ENCODE results near the gene SLC5A5.

SLC5A5 gene

DNA sequence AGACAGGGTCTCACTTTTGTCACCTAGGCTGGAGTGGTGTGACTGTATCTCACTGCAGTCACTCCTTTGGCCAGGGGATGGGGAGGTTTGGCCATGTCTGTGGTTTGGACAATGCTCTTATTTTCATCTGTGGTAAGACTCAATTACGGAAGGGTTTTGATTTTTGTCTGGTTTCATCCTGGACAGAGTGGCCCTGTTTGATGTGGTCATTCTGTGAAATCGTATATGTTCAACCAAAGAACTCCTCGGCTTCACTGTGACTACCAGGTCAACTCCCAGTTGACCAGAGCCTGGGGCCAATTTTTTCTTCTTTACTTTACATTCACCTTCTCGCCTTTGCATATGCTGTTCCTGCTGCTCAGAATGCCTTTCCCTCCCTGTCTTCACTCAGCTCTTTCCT lies 54.3 kb downstream of the SLC5A5 start:
- no peak for DNase-seq

DNA sequence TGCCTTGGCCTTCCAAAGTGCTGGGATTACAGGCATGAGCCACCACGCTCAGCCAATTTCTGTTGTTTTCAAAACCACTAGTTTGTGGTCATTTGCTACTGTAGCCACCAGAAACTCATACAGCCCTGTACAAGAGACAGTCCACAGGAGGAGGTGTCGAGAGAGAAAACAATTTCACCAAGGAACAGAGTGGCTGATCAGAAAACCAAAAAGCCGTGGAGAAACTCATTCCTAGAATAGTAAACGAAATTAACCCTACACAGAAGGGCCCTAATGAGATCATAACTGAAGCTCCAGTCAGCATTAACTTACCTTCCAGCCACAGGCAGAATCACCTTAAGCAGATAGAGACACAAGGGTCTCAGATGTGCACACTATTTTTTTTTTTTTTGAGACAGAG lies 57.3 kb downstream of the SLC5A5 start:
- DNase-seq = no peak

GRCh38 chr19:17931532-17932191 lies 59.9 kb downstream of the SLC5A5 start:
- DNase-seq = peak; percentile 79 to 88

DNA sequence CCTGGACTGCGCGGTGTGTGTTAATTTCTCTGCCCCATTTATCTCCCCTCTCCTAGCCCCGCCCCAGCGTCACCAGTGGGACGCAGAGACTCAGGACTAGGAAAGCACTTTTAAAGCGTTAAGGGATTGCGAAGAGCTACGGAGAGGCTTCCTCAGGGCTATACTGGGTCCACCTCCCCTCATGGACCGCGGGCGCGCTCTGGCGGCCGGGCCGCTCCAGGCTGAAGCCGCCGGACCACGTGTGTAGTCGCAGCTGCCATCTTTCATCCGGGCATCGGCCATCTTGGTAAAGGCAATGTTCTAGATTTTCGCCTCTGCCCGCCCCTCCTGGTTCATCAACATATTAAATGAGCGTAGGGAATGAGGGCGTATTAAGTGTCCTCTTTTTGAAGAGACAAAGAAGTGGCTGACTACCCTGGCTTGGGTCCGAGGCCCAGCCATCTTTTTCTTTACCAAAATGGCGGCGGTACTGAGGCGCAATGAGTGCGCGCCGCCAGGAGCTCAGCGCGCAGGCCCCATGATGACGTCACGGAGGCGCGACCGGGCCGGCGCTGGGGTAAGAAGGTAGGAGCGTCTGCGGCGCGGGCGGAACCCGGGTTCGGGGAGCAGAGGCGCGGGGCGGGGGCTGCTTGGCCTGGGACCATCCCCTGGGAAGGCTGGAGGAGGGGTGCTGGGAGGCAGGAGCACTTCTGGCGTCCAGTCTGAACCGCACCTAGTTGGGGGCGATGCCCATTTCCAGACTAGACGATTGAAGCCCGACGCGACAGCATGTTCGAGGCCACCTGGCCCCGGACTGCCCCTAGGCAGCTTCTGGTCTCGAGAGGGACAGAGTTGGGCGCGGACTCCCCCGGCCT lies 61.0 kb downstream of the SLC5A5 start, which contains the start of gene CCDC124:
CCDC124 (plus strand) TSS at position 531 of the 854 bp plus-strand sequence. CDS start 3,406 bp downstream, outside the sequence.
- DNase-seq = peak; percentile 91 to 95

DNA sequence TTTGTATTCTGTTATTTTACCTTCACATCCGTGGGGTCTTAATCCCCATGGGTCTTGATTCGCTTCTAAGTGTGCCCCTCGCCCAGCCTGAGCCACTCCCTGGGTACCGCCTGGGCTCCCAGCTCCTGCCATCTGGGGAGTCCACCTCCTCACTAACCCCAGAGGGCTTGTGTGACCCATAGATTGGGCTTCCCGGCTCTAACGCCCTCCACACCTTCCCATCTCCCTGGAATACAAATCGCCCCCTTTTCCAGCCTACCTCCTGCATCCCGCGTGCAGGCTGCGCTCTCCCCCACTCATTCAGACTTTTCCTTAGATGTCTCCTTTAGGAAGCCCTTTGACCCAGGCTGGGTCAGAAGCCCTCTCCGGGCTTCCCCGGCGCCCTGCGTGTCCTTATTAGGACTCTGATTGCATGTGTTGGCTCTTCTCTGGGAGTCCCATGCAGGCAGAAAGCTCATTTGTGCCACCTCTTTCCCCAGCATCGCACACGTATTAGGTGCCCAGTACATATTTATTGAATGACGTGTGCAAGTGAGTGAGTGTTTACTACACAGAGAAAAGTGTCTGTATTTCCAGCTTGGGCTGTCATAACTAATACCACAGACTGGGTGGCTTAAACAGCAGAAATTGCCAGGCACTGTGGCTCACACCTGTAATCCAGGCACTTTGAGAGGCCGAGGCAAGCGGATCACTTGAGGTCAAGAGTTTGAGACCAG lies 61.8 kb downstream of the SLC5A5 start:
- DNase-seq = no peak

DNA sequence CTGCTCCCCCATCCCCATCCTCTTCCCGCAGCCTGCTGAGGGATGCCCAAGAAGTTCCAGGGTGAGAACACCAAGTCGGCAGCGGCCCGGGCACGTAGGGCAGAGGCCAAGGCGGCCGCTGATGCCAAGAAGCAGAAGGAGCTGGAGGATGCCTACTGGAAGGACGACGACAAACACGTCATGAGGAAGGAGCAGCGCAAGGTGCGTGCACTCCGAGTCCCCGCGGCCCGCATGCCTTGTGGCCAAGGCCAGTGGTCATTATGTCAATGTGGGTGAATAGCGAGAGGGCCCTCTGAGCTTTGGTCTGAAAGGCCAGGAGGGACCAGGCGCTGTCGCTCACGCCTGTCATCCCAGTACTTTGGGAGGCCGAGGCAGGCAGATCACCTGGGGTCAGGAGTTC lies 64.6 kb downstream of the SLC5A5 start:
- no peak for DNase-seq

DNA sequence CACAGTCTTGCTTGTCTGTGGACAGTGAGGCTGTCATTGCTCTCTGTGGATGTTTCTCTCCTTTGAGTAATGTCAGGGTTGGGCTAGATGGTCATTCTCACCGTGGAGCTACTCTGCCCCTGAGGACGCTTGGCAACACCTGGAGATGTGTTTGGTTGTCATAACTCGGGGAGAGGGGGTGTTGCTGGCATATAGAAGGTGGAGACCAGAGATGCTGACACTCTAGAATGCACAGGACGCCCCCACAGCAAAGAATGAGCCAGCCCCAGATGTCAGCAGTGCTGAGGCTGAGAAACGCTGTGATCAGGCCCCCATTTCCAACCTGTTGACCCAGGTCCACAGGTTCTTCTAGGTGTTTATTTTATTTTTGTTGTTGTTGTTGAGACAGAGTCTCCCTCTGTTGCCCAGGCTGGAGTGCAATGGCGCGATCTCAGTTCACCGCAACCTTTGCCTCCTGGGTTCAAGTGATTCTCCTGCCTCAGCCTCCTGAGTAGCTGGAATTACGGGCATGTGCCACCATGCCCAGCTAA lies 65.7 kb downstream of the SLC5A5 start:
- no peak for DNase-seq

- DNase-seq = peak; percentile 44 to 85
Observed at GRCh38 chr19:17938092-17938845, 66.5 kb downstream of the SLC5A5 start.

- DNase-seq = no peak
Observed at GRCh38 chr19:17942181-17942580, 70.4 kb downstream of the SLC5A5 start.

DNA sequence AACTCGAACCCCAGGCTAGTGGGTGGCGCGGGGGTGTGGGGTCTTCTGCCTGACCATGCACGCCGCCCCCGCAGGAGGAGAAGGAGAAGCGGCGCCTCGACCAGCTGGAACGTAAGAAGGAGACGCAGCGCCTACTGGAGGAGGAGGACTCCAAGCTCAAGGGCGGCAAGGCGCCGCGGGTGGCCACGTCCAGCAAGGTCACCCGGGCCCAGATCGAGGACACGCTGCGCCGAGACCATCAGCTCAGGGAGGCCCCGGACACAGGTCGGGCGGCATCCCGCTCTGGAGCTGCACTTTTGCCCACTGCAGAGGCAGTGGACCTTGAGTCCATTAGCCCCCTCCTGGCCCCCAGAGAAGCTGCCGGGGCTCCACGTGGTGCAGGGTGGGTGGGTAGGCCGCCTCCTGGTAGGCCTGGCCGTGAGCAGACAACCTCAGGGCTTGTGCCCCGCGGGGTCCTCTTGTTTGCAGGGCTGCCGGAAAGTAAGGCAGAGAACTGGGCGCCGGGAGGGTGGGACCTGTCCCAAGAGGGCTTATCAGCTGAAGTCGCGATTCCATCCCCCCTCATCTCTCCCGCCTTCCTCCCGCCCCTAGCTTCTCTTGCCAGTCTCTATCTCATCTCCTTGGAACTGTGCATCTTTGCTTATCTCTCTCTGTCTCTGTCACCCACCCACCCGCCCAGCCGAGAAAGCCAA lies 71.0 kb downstream of the SLC5A5 start:
- DNase-seq = no peak

- DNase-seq = no peak
Observed at GRCh38 chr19:17943274-17944221, 71.8 kb downstream of the SLC5A5 start.

GRCh38 chr19:17944301-17944700 lies 72.6 kb downstream of the SLC5A5 start:
- no peak for DNase-seq

All from inflammatory macrophage treated with lipopolysaccharide for 1 hour (primary cell).